ENCODE measurements around the gene ZNF536.
"Not testable (repeated sequence)": the region's sequence is repeated elsewhere in the genome, so short reads cannot be mapped to it uniquely, and the experiment has no call there.

The ZNF536 gene

GRCh38 chr19:30452931-30453330, 80.7 kb downstream of the ZNF536 start:
- DNase-seq (ENCODE audit: low read depth, low spot score), result no peak
- H3K4me3 ChIP-seq (ENCODE audit: low read depth, low read length), result no peak overlapping the region
- in situ Hi-C loops (cut with HindIII; ENCODE audit: low sequenced_read_pairs), result no loop called here
- TF ChIP-seq, protein P1, sequence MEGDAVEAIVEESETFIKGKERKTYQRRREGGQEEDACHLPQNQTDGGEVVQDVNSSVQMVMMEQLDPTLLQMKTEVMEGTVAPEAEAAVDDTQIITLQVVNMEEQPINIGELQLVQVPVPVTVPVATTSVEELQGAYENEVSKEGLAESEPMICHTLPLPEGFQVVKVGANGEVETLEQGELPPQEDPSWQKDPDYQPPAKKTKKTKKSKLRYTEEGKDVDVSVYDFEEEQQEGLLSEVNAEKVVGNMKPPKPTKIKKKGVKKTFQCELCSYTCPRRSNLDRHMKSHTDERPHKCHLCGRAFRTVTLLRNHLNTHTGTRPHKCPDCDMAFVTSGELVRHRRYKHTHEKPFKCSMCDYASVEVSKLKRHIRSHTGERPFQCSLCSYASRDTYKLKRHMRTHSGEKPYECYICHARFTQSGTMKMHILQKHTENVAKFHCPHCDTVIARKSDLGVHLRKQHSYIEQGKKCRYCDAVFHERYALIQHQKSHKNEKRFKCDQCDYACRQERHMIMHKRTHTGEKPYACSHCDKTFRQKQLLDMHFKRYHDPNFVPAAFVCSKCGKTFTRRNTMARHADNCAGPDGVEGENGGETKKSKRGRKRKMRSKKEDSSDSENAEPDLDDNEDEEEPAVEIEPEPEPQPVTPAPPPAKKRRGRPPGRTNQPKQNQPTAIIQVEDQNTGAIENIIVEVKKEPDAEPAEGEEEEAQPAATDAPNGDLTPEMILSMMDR (IDR thresholded peaks at IDR 0.05; ENCODE audit: low read depth, low read length), result no peak

DNA sequence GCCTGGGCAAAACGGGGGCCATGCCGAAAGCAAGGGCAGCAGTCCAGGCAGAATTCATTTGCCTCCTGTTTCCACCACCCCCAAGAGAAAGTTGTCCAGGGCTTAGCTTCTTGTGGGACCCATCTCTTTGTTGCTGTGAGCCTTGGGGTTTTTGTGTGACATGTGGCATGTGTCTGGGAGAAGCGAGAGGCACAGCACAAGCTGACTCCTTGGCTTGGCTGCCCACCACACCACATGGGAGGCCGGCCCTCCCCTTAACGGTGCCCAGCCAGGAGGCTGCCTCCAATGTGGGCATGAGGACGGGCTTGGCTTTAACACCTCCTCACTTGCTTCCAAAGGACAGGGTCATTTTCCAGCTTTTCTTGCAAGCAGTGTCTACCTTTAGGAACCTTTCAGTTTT, 81.6 kb downstream of the ZNF536 start:
- DNase-seq (ENCODE audit: low read depth, low spot score), result no peak
- TF ChIP-seq, protein P1 (IDR thresholded peaks at IDR 0.05; ENCODE audit: low read depth, low read length), result no peak

DNA sequence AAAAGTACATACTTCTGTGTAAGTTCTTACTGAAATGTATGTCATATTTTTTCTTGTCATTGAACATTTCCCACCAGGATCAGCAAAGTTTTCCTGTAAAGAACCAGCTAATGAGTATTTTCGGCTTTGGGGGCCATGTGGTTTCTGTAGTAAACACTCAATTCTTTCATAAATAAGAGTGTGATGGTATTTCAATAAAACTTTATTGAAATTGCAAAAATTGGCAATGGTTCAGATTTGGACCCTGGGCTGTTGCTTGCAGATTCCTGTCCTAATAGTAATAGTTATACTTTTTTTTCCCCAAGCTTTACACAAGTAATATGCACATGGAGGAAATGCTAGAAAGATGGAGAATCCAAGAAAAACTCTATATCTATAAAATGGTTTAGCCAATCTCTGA, 83.7 kb downstream of the ZNF536 start:
- DNase-seq (ENCODE audit: low read depth, low spot score), result no peak
- no peak overlapping the region for H3K4me3 ChIP-seq (ENCODE audit: low read depth, low read length)
- in situ Hi-C loops (cut with HindIII; ENCODE audit: low sequenced_read_pairs), result no loop called here
- TF ChIP-seq, protein P1 (IDR thresholded peaks at IDR 0.05; ENCODE audit: low read depth, low read length), result no peak

More for the DNA sequence above, 81.6 kb downstream of the ZNF536 start:
- no peak overlapping the region for H3K4me3 ChIP-seq (ENCODE audit: low read depth, low read length)
- in situ Hi-C loops (cut with HindIII; ENCODE audit: low sequenced_read_pairs), result no loop called here

GRCh38 chr19:30457484-30457883, 85.3 kb downstream of the ZNF536 start:
- no peak overlapping the region for H3K4me3 ChIP-seq (ENCODE audit: low read depth, low read length)
- no peak for DNase-seq (ENCODE audit: low read depth, low spot score)
- TF ChIP-seq, protein P1 (IDR thresholded peaks at IDR 0.05; ENCODE audit: low read depth, low read length), result no peak
- in situ Hi-C loops (cut with HindIII; ENCODE audit: low sequenced_read_pairs), result no loop called here

DNA sequence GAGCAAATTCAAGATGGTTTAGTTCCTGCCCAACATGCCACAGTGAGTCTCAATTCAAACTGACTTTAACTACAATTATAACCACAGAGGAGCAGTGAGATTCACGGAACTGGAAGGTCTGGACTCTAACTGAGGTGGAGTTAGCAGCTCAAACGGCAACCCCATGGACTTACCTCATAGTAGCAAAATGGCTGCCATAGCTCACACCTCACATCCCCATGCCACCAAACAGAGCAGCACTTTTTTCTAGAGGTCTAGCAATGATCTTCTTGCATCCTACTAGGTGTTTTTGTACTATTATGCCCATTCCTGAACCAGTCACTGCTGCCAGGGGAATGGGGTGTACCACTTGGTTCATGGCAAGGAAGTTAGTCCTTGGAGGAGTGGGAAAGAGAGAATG, 87.7 kb downstream of the ZNF536 start:
- TF ChIP-seq, protein P1 (IDR thresholded peaks at IDR 0.05; ENCODE audit: low read depth, low read length), result no peak

GRCh38 chr19:30464162-30464561, 92.0 kb downstream of the ZNF536 start:
- no peak overlapping the region for H3K4me3 ChIP-seq (ENCODE audit: low read depth, low read length)
- TF ChIP-seq, protein P1 (IDR thresholded peaks at IDR 0.05; ENCODE audit: low read depth, low read length), result no peak
- in situ Hi-C loops (cut with HindIII; ENCODE audit: low sequenced_read_pairs), result no loop called here
- no peak for DNase-seq (ENCODE audit: low read depth, low spot score)

More for the DNA sequence above, 87.7 kb downstream of the ZNF536 start:
- H3K4me3 ChIP-seq (ENCODE audit: low read depth, low read length), result no peak overlapping the region
- no peak for DNase-seq (ENCODE audit: low read depth, low spot score)
- in situ Hi-C loops (cut with HindIII; ENCODE audit: low sequenced_read_pairs), result no loop called here

GRCh38 chr19:30466598-30466997, 94.4 kb downstream of the ZNF536 start:
- in situ Hi-C loops (cut with HindIII; ENCODE audit: low sequenced_read_pairs); H3K4me3 ChIP-seq (ENCODE audit: low read depth, low read length); DNase-seq (ENCODE audit: low read depth, low spot score): not testable (repeated sequence)
